DND-41 (cell line): ENCODE data around the gene RAG1.
A peak's percentile ranks its signal among the peaks of the same experiment; 100 is the strongest.

ENCODE experiments used
- ATAC-seq: fragments of 200-7000 bp; cut with Tn5 transposase; 3 replicates; pipeline ENCODE4 v1.9.1; 2021; ENCODE audit warnings: low read depth; ENCODE audit not compliant: insufficient read depth
- DNase-seq: peaks from one replicate; pipeline ENCODE4 v3.0.0-alpha.2; 2020
- H2AFZ ChIP-seq: 2 replicates; pipeline ENCODE4 v1.6.0; 2012; ENCODE audit warnings: low read depth, low read length
- H3K27ac ChIP-seq: 2 replicates; pipeline ENCODE4 v1.5.1; 2012; ENCODE audit warnings: low read length, inconsistent platforms
- H3K27me3 ChIP-seq: fragments of 200-600 bp; sonication (generic); 2 replicates; pipeline ENCODE4 v1.6.0; 2012; ENCODE audit warnings: low read length, mild to moderate bottlenecking, inconsistent platforms; ENCODE audit not compliant: insufficient read depth, poor library complexity
- H3K36me3 ChIP-seq: 2 replicates; pipeline ENCODE4 v1.5.1; 2012; ENCODE audit warnings: low read length, inconsistent platforms; ENCODE audit not compliant: insufficient read depth
- H3K4me1 ChIP-seq: 2 replicates; pipeline ENCODE4 v1.5.1; 2012; ENCODE audit warnings: mild to moderate bottlenecking, low read length; ENCODE audit not compliant: insufficient read depth
- H3K4me2 ChIP-seq: 2 replicates; pipeline ENCODE4 v1.6.0; 2012; ENCODE audit warnings: mild to moderate bottlenecking, moderate library complexity, low read length, inconsistent platforms; ENCODE audit not compliant: insufficient read depth
- H3K4me3 ChIP-seq, 2 experiments: fragments of 200-600 bp in 1 of 2; shearing (Covaris generic) in 1 of 2; 2 replicates each; pipeline ENCODE4 v1.5.1; 2012 to 2016; ENCODE audit warnings: inconsistent platforms in 2 of 2, low read length in 2 of 2, mild to moderate bottlenecking in 2 of 2, low read depth in 1 of 2, moderate library complexity in 1 of 2
- H3K79me2 ChIP-seq: 2 replicates; pipeline ENCODE4 v1.6.0; 2012; ENCODE audit warnings: low read length, inconsistent platforms; ENCODE audit not compliant: insufficient read depth
- H3K9ac ChIP-seq: 2 replicates; pipeline ENCODE4 v1.6.0; 2012; ENCODE audit warnings: low read depth, mild to moderate bottlenecking, inconsistent platforms, low read length, moderate library complexity
- H3K9me3 ChIP-seq: 2 replicates; pipeline ENCODE4 v1.5.1; 2012; ENCODE audit warnings: low read length, moderate library complexity, mild to moderate bottlenecking, inconsistent platforms; ENCODE audit not compliant: insufficient read depth, severe bottlenecking
- H4K20me1 ChIP-seq: 2 replicates; pipeline ENCODE4 v1.6.0; 2012; ENCODE audit warnings: low read length; ENCODE audit not compliant: insufficient read depth
- EZH2 ChIP-seq: IDR thresholded peaks from 3 replicates; pipeline ENCODE4 v1.6.1; 2012; ENCODE audit warnings: borderline replicate concordance, low read depth, mild to moderate bottlenecking, moderate library complexity, low read length, inconsistent platforms; ENCODE audit not compliant: severe bottlenecking
- TF ChIP-seq, protein P1 (sequence below): IDR thresholded peaks from 2 replicates; pipeline ENCODE4 v1.5.1; 2012; ENCODE audit warnings: borderline replicate concordance, low read length, moderate library complexity, mild to moderate bottlenecking; ENCODE audit not compliant: poor library complexity, severe bottlenecking; ENCODE audit errors: extremely low read depth

The RAG1 gene

DNA sequence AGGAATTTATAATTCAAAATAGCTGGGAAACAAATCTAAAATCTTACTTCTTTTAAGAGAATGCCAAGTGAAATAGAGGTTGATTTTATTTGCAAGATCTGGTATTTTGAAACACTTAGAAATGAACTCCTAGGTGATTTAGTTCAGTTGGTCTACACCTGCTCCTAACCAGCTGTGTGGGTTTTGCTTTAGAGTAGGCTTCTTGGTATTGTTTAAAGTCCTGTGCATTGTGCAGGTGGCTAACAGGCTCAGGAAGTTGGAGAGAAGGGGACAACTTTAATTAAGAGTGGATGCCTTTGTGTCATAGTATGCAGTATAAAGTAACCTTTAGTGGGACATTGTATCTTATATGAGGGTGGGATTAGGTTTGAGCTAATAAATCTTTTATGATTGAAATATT is 34.3 kb downstream of the RAG1 start:
- no peak for TF ChIP-seq EZH2
- TF ChIP-seq, protein P1, sequence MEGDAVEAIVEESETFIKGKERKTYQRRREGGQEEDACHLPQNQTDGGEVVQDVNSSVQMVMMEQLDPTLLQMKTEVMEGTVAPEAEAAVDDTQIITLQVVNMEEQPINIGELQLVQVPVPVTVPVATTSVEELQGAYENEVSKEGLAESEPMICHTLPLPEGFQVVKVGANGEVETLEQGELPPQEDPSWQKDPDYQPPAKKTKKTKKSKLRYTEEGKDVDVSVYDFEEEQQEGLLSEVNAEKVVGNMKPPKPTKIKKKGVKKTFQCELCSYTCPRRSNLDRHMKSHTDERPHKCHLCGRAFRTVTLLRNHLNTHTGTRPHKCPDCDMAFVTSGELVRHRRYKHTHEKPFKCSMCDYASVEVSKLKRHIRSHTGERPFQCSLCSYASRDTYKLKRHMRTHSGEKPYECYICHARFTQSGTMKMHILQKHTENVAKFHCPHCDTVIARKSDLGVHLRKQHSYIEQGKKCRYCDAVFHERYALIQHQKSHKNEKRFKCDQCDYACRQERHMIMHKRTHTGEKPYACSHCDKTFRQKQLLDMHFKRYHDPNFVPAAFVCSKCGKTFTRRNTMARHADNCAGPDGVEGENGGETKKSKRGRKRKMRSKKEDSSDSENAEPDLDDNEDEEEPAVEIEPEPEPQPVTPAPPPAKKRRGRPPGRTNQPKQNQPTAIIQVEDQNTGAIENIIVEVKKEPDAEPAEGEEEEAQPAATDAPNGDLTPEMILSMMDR = no peak
- no peak overlapping the region for H3K4me3 ChIP-seq
- H3K4me2 ChIP-seq = peak overlapping the region; percentile 48
- H3K9me3 ChIP-seq = no peaks in the 10 kb centered on the region
- H3K27me3 ChIP-seq = no peaks in the 10 kb centered on the region
- no peaks in the 10 kb centered on the region for H4K20me1 ChIP-seq
- peaks cover 90% of the 10 kb centered on the region for H3K4me1 ChIP-seq
- peak overlapping the region; percentile 92 for H3K27ac ChIP-seq
- ATAC-seq (peak; percentile 78), DNase-seq (peak; percentile 76)
- H3K36me3 ChIP-seq = peaks cover 8% of the 10 kb centered on the region
- peaks cover 70% of the 10 kb centered on the region for H3K79me2 ChIP-seq
- H3K9ac ChIP-seq = peak overlapping the region; percentile 81
- no peak overlapping the region for H2AFZ ChIP-seq

DNA sequence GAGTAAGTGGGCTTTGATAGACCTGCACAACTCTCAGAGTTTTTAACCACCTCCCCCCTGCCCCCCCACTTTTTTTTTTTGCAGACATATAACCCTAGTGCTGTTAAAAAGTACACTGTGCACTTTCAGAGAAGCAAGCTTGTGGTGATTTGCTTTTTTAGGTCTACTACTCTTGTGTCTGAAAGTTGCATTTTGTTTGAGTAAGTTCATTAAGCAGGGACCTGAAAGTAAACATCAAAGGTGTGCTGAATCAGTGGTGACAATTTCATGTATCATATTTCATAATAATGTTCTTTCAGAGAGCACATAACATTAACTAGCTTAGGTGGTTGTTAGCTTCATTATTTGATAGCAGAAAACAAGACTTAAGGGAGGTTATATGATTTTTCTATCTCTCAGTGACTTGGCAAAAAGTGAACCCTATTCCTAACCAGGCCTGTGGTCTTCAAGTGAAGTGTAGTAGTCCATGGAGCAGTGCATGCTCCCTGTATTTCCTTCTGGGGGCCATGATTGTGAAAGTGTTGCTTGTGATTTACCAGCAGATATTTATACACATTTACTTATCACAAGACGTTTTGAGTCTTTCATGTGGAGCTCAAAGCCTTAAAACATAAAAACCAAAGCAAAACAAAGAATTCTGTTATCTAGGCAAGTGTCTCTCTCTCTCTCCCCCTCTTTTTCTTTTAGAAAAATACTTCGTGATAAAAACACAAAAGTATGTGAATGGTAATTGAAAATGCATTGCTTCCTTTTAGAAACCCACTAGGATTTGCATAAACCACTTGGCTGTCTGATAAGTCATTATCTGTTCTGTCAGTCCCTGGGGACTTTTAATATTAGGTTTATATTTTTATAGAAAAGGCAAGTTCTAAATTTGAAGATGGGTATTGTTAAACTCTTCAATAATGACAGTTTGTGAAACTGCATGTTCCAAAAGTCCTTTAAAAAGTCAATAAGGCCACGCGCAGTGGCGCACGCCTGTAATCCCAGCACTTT is 37.7 kb downstream of the RAG1 start:
- Histone ChIP-seq H3K79me2 (peaks cover 41% of the 10 kb centered on the region), H2AFZ (peak overlapping the region; percentile 46), H3K4me2 (peak overlapping the region; percentile 25), H3K4me1 (peaks cover 100% of the 10 kb centered on the region), H4K20me1 (no peaks in the 10 kb centered on the region), H3K27ac (peak overlapping the region; percentile 92), H3K9ac (peak overlapping the region; percentile 25), H3K9me3 (no peaks in the 10 kb centered on the region), H3K36me3 (no peaks in the 10 kb centered on the region), H3K4me3 (no peak overlapping the region; a peak in 1 of 4 replicates), H3K27me3 (no peaks in the 10 kb centered on the region)
- DNase-seq (no peak), ATAC-seq (no peak)
- TF ChIP-seq, protein P1 = no peak
- TF ChIP-seq EZH2 = no peak

DNA sequence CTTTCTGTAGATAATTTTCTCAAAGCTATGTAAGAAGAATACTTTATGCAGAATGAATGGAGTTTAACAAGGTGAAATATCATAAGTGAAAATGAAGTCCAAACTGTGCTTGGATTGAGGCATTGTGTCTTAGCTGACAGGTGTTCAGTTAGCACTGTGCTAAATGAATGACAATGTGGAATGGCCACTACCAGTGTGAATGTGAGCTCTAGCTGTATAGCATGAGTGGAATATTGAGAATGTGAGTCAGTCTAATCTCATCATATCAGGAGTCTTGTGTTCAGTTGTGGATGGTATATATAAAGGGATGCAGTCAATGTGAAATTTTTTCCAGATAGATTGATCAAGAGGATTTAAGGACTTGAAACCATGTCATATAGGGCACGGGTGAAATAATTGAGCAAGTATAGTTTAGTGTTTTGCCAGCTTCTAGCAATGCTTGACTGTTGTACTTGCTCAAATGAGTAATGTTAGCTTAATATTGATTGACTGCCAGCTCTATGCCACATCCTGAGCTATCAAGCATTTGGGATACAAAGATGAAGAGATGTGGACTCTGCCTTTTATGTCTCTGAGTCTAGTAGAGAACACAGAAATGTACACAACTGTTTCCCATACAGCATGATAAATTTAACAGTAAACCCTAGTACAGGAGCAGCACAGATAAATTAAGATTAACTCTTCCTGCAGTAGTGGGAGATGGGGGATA is 40.8 kb downstream of the RAG1 start:
- Histone ChIP-seq H3K9me3 (no peaks in the 10 kb centered on the region), H3K4me1 (peaks cover 84% of the 10 kb centered on the region), H3K4me2 (peak overlapping the region; percentile 14; the same call in 1 of the 2 replicates), H3K36me3 (no peaks in the 10 kb centered on the region), H3K27me3 (no peaks in the 10 kb centered on the region), H4K20me1 (no peaks in the 10 kb centered on the region), H3K4me3 (no peak overlapping the region), H3K79me2 (peaks cover 20% of the 10 kb centered on the region), H3K27ac (peak overlapping the region; percentile 71), H2AFZ (no peak overlapping the region), H3K9ac (peak overlapping the region; percentile 30)
- TF ChIP-seq EZH2 = no peak
- TF ChIP-seq, protein P1 = no peak
- ATAC-seq = peak; percentile 72
- DNase-seq = no peak
